ENCODE data around the gene NME9.

The NME9 gene

GRCh38 chr3:138361561-138361971, 31.9 kb upstream of the NME9 start:
- no peak for DNase-seq (ENCODE audit: low read depth)

GRCh38 chr3:138360869-138361525, 31.3 kb upstream of the NME9 start:
- DNase-seq (ENCODE audit: low read depth): no peak

GRCh38 chr3:138359919-138360868, 30.5 kb upstream of the NME9 start:
- no peak for DNase-seq (ENCODE audit: low read depth)

GRCh38 chr3:138359148-138359918, 29.7 kb upstream of the NME9 start:
- DNase-seq (ENCODE audit: low read depth): no peak

- no peak for DNase-seq (ENCODE audit: low read depth)
Measured at GRCh38 chr3:138356730-138357405, 27.2 kb upstream of the NME9 start.

- DNase-seq (ENCODE audit: low read depth): no peak
Measured at GRCh38 chr3:138355071-138355470, 25.4 kb upstream of the NME9 start.

- no peak for DNase-seq (ENCODE audit: low read depth)
Measured at GRCh38 chr3:138354376-138354775, 24.7 kb upstream of the NME9 start.

GRCh38 chr3:138351916-138352550, 22.4 kb upstream of the NME9 start:
- no peak for DNase-seq (ENCODE audit: low read depth)

- no peak for DNase-seq (ENCODE audit: low read depth)
Measured at GRCh38 chr3:138351151-138351550, 21.5 kb upstream of the NME9 start.

- DNase-seq (ENCODE audit: low read depth): no peak
Measured at GRCh38 chr3:138349926-138350665, 20.4 kb upstream of the NME9 start.

- DNase-seq (ENCODE audit: low read depth): no peak
Measured at GRCh38 chr3:138348754-138349739, 19.4 kb upstream of the NME9 start.

GRCh38 chr3:138347960-138348753, 18.5 kb upstream of the NME9 start, which contains the start of gene MRAS:
TSS of gene MRAS (plus strand) at chr3:138348579. CDS start at chr3:138372884, 24,305 bp downstream.
- DNase-seq (ENCODE audit: low read depth): no peak

- DNase-seq (ENCODE audit: low read depth): no peak
Measured at GRCh38 chr3:138344754-138345153, 15.1 kb upstream of the NME9 start.

GRCh38 chr3:138340511-138340910, 10.9 kb upstream of the NME9 start:
- DNase-seq (ENCODE audit: low read depth): no peak

- DNase-seq (ENCODE audit: low read depth): no peak
Measured at GRCh38 chr3:138338811-138339210, 9.2 kb upstream of the NME9 start.

GRCh38 chr3:138338244-138338643, 8.6 kb upstream of the NME9 start:
- DNase-seq (ENCODE audit: low read depth): no peak

GRCh38 chr3:138336454-138336999, 6.9 kb upstream of the NME9 start:
- DNase-seq (ENCODE audit: low read depth): no peak

GRCh38 chr3:138334608-138335007, 5.0 kb upstream of the NME9 start:
- DNase-seq (ENCODE audit: low read depth): no peak

Data from stimulated activated CD8-positive, alpha-beta memory T cell treated with anti-CD3 and anti-CD28 coated beads, Interleukin-12 subunit alpha, Interleukin-12 subunit beta, amount 100 ng/mL, for 1 hour (primary cell).